Measurements from ENCODE around the gene RAPGEF2. TPM values are rescaled to one million over a fixed set of nuclear protein-coding genes. Genes with fewer than 3 reads are reported as not detected.

The RAPGEF2 gene
- total RNA-seq, 1 experiment from 2014 or later = 37.1 TPM

GRCh38 chr4:159104694-159105414, 2.0 kb downstream of the RAPGEF2 start:
- Histone ChIP-seq H3K4me1 (ENCODE audit: insufficient read depth, low read length) (peaks cover 10% of the 10 kb centered on the region; the same call in 1 of the 2 replicates), H3K4ac (ENCODE audit: low read depth, low read length) (no peak overlapping the region), H2AFZ (ENCODE audit: low read length) (no peak overlapping the region), H4K8ac (replicated peaks; ENCODE audit: insufficient read length, low read depth, low read length) (no peak overlapping the region), H3K27me3 (ENCODE audit: insufficient read depth, low read length) (no peaks in the 10 kb centered on the region), H3K23ac (ENCODE audit: insufficient read length, low read depth, low read length) (no peak overlapping the region), H2BK12ac (ENCODE audit: insufficient read length, low read depth, low read length) (no peak overlapping the region), H2BK120ac (ENCODE audit: low read depth, low read length, poor library complexity, severe bottlenecking) (no peak overlapping the region), H3K79me1 (ENCODE audit: insufficient read depth, low read depth, low read length, poor library complexity, severe bottlenecking) (peaks cover 11% of the 10 kb centered on the region), H2AK5ac (ENCODE audit: insufficient read length, low read length) (no peak overlapping the region), H3K4me2 (ENCODE audit: insufficient read depth, insufficient read length, low read length) (peak overlapping the region; percentile 91), H2BK20ac (ENCODE audit: low read depth, low read length, poor library complexity, severe bottlenecking) (no peak overlapping the region), H2BK5ac (ENCODE audit: insufficient read length, low read length) (no peak overlapping the region), H4K20me1 (ENCODE audit: control insufficient read depth, insufficient read depth, insufficient read length) (no peaks in the 10 kb centered on the region), H3K79me2 (ENCODE audit: insufficient read depth, low read length) (peaks cover 20% of the 10 kb centered on the region; the same call in 1 of the 2 replicates), H4K91ac (ENCODE audit: insufficient read length, low read depth, low read length) (no peak overlapping the region), H4K5ac (ENCODE audit: insufficient read length, low read depth, low read length) (no peak overlapping the region), H3K9me3 (ENCODE audit: control insufficient read depth, low read depth, low read length) (no peaks in the 10 kb centered on the region), H3K23me2 (ENCODE audit: insufficient read length, low read depth, low read length, poor library complexity, severe bottlenecking) (peaks cover 15% of the 10 kb centered on the region), H3K14ac (ENCODE audit: insufficient read depth, low read length) (0 out of 2 replicates have a peak overlapping the region, but pooled peaks have one; percentile 44), H3T11ph (ENCODE audit: low read length) (no peak overlapping the region), H3K18ac (ENCODE audit: insufficient read length, low read depth, low read length) (no peak overlapping the region), H3K56ac (ENCODE audit: insufficient read length, low read depth, low read length) (no peak overlapping the region), H2BK15ac (ENCODE audit: low read depth, low read length) (no peak overlapping the region), H3K27ac (ENCODE audit: insufficient read length, low read depth, low read length) (no peak overlapping the region), H3K9ac (ENCODE audit: extremely low read depth, insufficient read length, low read length) (peak overlapping the region; percentile 75)
- Mint-ChIP-seq H3K4me1 (peaks cover 38 to 41% of the 10 kb centered on the region in 2 experiments), H3K36me3 (ENCODE audit: insufficient read depth in 1 of 3, low read depth in 3 of 3) (peaks cover 0 to 4% (median 0%) of the 10 kb centered on the region in 3 experiments; a peak in 1 of 7 replicates), H3K4me3 (peak overlapping the region; percentile 93 to 99), H3K27me3 (ENCODE audit: low read depth) (peaks cover 16% of the 10 kb centered on the region), H3K9me3 (no peaks in the 10 kb centered on the region; a peak in 2 of 5 replicates), H3K27ac (peak overlapping the region; percentile 75 to 92 (median 78); a peak in 6 of 7 replicates)
- TF ChIP-seq CTCF (conservative IDR thresholded peaks at IDR 0.05) = no peak
- WGBS (ENCODE audit: extremely low coverage, insufficient read length, low lambda C conversion rate) = no CpG with 5 or more reads among the region's 9 CpGs
- no peak for DNase-seq
